ENCODE data around the gene FAM151A. TPM values are rescaled to one million over a fixed set of nuclear protein-coding genes. Genes with fewer than 3 reads are reported as not detected.

FAM151A gene
- total and polyA plus RNA-seq, 3 donors from 2014 or later, result 0.56 to 2.2 (median 0.94) TPM

- Histone ChIP-seq H3K4me1 (no peaks in the 10 kb centered on the region), H3K9me3 (no peaks in the 10 kb centered on the region), H3K27ac (no peak overlapping the region), H3K27me3 (no peaks in the 10 kb centered on the region), H3K4me3 (no peak overlapping the region), H3K36me3 (ENCODE audit: low read depth, missing control alignments) (no peaks in the 10 kb centered on the region)
- intact Hi-C loops (cut with DNase I; ENCODE audit: low total_unique reads), result no loop called here
- no peak for DNase-seq
- WGBS, 2 donors, result 89 to 94% methylated on average over 6 of the region's 6 CpGs
- TF ChIP-seq POLR2A (IDR thresholded peaks at IDR 0.05) (no peak), CTCF (IDR thresholded peaks at IDR 0.05) (no peak)
Measured at GRCh38 chr1:54666333-54666732, 43.0 kb upstream of the FAM151A start.

GRCh38 chr1:54665852-54666251 lies 42.5 kb upstream of the FAM151A start:
- no peak overlapping the region for H3K4me3 ChIP-seq
- TF ChIP-seq POLR2A (IDR thresholded peaks at IDR 0.05) (no peak), CTCF (IDR thresholded peaks at IDR 0.05) (no peak)
- DNase-seq, result no peak
- H3K36me3 ChIP-seq (ENCODE audit: low read depth, missing control alignments), result no peaks in the 10 kb centered on the region
- intact Hi-C loops (cut with DNase I; ENCODE audit: low total_unique reads), result no loop called here
- H3K9me3 ChIP-seq, result no peaks in the 10 kb centered on the region
- no peaks in the 10 kb centered on the region for H3K4me1 ChIP-seq
- no peak overlapping the region for H3K27ac ChIP-seq
- whole genome bisulfite sequencing, 2 donors, result 93 to 96% methylated on average over 5 of the region's 5 CpGs
- H3K27me3 ChIP-seq, result no peaks in the 10 kb centered on the region

GRCh38 chr1:54664364-54664763 lies 41.0 kb upstream of the FAM151A start:
- no peak overlapping the region for H3K4me3 ChIP-seq
- no peak for TF ChIP-seq CTCF (IDR thresholded peaks at IDR 0.05)
- no peak for TF ChIP-seq POLR2A (IDR thresholded peaks at IDR 0.05)
- H3K9me3 ChIP-seq, result no peaks in the 10 kb centered on the region
- no peaks in the 10 kb centered on the region for H3K36me3 ChIP-seq (ENCODE audit: low read depth, missing control alignments)
- no peaks in the 10 kb centered on the region for H3K4me1 ChIP-seq
- H3K27me3 ChIP-seq, result no peaks in the 10 kb centered on the region
- WGBS, 2 donors, result 91 to 92% methylated on average over 4 of the region's 4 CpGs
- intact Hi-C loops (cut with DNase I; ENCODE audit: low total_unique reads), result no loop called here
- DNase-seq, result no peak
- H3K27ac ChIP-seq, result no peak overlapping the region

- TF ChIP-seq CTCF (IDR thresholded peaks at IDR 0.05), result no peak
- no peak for TF ChIP-seq POLR2A (IDR thresholded peaks at IDR 0.05)
- H3K4me3 ChIP-seq, result no peak overlapping the region
- H3K9me3 ChIP-seq, result no peaks in the 10 kb centered on the region
- no peak overlapping the region for H3K27ac ChIP-seq
- H3K36me3 ChIP-seq (ENCODE audit: low read depth, missing control alignments), result no peaks in the 10 kb centered on the region
- H3K27me3 ChIP-seq, result no peaks in the 10 kb centered on the region
- intact Hi-C loops (cut with DNase I; ENCODE audit: low total_unique reads), result no loop called here
- no peak for DNase-seq
- WGBS, 2 donors, result 86 to 88% methylated on average over 4 of the region's 4 CpGs
- no peaks in the 10 kb centered on the region for H3K4me1 ChIP-seq
Measured at GRCh38 chr1:54663725-54664124, 40.4 kb upstream of the FAM151A start.

GRCh38 chr1:54658164-54658913 lies 35.0 kb upstream of the FAM151A start:
- intact Hi-C loops (cut with DNase I; ENCODE audit: low total_unique reads), result no loop called here
- WGBS, 2 donors, result 92 to 94% methylated on average over 2 of the region's 2 CpGs
- Histone ChIP-seq H3K4me3 (no peak overlapping the region), H3K36me3 (ENCODE audit: low read depth, missing control alignments) (no peaks in the 10 kb centered on the region), H3K4me1 (no peaks in the 10 kb centered on the region), H3K27me3 (no peaks in the 10 kb centered on the region), H3K9me3 (no peaks in the 10 kb centered on the region), H3K27ac (no peak overlapping the region)
- no peak for DNase-seq
- TF ChIP-seq CTCF (IDR thresholded peaks at IDR 0.05) (no peak), POLR2A (IDR thresholded peaks at IDR 0.05) (no peak)

Data from testis (tissue), 3 donors.